ENCODE measurements around the gene ATP6V0B. TPM values are rescaled to one million over a fixed set of nuclear protein-coding genes. Genes with fewer than 3 reads are reported as not detected.

The ATP6V0B gene
- total and polyA plus RNA-seq, 2 of the 13 experiments (the other 11 are each of a cell fraction or from before 2014, with no cell fraction given): 157 to 161 TPM

DNA sequence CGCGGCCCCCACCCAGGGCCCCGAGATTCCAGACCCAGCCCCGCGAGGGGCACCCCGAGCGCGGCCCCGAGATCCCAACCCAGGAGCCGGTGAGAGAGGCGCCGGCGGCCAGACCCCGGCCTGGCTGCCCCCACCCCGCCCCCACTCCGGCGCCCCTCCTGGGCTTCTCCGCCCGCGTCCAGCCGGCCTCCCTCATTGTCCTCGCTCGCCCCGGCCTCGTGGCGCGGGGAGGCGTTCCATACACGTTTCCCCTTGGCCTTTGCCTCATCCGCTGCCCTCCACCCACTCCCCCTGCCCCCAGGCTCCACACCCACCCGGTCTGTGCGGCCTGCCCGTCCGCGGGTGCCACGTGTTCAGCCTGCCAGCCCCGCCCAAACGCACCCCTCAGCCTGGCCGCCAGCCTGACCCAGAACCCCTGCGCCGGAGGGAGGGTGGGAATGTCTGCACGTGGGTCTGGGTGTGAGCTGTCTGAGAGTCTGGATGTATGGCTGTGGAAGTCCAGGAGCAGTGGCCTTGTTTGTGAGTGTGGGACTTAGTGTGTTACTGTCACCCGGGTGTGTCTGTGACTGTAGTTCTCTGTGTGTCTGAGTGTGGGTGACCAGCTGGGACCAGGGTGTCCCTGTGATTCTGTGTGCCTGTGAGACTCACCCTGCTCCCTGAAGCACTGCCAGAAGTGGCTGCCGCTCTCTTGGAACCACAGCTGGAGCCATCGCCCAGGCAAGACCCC lies 4.9 kb downstream of the ATP6V0B start (continued):
- TF ChIP-seq, protein P1, sequence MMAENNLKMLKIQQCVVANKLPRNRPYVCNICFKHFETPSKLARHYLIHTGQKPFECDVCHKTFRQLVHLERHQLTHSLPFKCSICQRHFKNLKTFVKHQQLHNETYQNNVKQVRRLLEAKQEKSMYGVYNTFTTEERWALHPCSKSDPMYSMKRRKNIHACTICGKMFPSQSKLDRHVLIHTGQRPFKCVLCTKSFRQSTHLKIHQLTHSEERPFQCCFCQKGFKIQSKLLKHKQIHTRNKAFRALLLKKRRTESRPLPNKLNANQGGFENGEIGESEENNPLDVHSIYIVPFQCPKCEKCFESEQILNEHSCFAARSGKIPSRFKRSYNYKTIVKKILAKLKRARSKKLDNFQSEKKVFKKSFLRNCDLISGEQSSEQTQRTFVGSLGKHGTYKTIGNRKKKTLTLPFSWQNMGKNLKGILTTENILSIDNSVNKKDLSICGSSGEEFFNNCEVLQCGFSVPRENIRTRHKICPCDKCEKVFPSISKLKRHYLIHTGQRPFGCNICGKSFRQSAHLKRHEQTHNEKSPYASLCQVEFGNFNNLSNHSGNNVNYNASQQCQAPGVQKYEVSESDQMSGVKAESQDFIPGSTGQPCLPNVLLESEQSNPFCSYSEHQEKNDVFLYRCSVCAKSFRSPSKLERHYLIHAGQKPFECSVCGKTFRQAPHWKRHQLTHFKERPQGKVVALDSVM (CRISPR knock-in tag; IDR thresholded peaks at IDR 0.05): 0 out of 2 replicates have a peak, but pooled peaks have one; percentile 22
- TF ChIP-seq SAP130 (CRISPR knock-in tag; IDR thresholded peaks at IDR 0.05; ENCODE audit: low read depth): peak; percentile 83
- TF ChIP-seq ZNF816 (CRISPR knock-in tag; IDR thresholded peaks at IDR 0.05; ENCODE audit: borderline replicate concordance): no peak
- TF ChIP-seq FOXJ3 (CRISPR knock-in tag; IDR thresholded peaks at IDR 0.05; ENCODE audit: borderline replicate concordance): no peak
- TF ChIP-seq, protein P2, sequence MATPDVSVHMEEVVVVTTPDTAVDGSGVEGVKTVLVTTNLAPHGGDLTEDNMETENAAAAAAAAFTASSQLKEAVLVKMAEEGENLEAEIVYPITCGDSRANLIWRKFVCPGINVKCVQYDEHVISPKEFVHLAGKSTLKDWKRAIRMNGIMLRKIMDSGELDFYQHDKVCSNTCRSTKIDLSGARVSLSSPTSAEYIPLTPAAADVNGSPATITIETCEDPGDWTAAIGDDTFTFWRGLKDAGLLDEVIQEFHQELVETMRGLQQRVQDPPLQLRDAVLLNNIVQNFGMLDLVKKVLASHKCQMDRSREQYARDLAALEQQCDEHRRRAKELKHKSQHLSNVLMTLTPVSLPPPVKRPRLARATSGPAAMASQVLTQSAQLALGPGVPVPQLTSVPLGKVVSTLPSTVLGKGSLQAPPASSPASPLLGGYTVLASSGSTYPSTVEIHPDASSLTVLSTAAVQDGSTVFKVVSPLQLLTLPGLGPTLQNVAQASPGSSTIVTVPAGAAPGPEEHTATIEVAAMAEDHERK (CRISPR knock-in tag; IDR thresholded peaks at IDR 0.05; ENCODE audit: low read depth): no peak
- TF ChIP-seq DR1 (CRISPR knock-in tag; IDR thresholded peaks at IDR 0.05): no peak
- peak; percentile 86 for TF ChIP-seq YEATS4 (CRISPR knock-in tag; IDR thresholded peaks at IDR 0.05; ENCODE audit: borderline replicate concordance)
- 0 out of 2 replicates have a peak, but pooled peaks have one; percentile 39 for TF ChIP-seq DPF2 (CRISPR knock-in tag; IDR thresholded peaks at IDR 0.05; ENCODE audit: borderline replicate concordance, low read depth)
- TF ChIP-seq, protein P3, sequence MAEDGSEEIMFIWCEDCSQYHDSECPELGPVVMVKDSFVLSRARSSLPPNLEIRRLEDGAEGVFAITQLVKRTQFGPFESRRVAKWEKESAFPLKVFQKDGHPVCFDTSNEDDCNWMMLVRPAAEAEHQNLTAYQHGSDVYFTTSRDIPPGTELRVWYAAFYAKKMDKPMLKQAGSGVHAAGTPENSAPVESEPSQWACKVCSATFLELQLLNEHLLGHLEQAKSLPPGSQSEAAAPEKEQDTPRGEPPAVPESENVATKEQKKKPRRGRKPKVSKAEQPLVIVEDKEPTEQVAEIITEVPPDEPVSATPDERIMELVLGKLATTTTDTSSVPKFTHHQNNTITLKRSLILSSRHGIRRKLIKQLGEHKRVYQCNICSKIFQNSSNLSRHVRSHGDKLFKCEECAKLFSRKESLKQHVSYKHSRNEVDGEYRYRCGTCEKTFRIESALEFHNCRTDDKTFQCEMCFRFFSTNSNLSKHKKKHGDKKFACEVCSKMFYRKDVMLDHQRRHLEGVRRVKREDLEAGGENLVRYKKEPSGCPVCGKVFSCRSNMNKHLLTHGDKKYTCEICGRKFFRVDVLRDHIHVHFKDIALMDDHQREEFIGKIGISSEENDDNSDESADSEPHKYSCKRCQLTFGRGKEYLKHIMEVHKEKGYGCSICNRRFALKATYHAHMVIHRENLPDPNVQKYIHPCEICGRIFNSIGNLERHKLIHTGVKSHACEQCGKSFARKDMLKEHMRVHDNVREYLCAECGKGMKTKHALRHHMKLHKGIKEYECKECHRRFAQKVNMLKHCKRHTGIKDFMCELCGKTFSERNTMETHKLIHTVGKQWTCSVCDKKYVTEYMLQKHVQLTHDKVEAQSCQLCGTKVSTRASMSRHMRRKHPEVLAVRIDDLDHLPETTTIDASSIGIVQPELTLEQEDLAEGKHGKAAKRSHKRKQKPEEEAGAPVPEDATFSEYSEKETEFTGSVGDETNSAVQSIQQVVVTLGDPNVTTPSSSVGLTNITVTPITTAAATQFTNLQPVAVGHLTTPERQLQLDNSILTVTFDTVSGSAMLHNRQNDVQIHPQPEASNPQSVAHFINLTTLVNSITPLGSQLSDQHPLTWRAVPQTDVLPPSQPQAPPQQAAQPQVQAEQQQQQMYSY (CRISPR knock-in tag; IDR thresholded peaks at IDR 0.05): 0 out of 2 replicates have a peak, but pooled peaks have one; percentile 7
- TF ChIP-seq ZFP90 (CRISPR knock-in tag; IDR thresholded peaks at IDR 0.05; ENCODE audit: borderline replicate concordance): no peak
- TF ChIP-seq, protein P4, sequence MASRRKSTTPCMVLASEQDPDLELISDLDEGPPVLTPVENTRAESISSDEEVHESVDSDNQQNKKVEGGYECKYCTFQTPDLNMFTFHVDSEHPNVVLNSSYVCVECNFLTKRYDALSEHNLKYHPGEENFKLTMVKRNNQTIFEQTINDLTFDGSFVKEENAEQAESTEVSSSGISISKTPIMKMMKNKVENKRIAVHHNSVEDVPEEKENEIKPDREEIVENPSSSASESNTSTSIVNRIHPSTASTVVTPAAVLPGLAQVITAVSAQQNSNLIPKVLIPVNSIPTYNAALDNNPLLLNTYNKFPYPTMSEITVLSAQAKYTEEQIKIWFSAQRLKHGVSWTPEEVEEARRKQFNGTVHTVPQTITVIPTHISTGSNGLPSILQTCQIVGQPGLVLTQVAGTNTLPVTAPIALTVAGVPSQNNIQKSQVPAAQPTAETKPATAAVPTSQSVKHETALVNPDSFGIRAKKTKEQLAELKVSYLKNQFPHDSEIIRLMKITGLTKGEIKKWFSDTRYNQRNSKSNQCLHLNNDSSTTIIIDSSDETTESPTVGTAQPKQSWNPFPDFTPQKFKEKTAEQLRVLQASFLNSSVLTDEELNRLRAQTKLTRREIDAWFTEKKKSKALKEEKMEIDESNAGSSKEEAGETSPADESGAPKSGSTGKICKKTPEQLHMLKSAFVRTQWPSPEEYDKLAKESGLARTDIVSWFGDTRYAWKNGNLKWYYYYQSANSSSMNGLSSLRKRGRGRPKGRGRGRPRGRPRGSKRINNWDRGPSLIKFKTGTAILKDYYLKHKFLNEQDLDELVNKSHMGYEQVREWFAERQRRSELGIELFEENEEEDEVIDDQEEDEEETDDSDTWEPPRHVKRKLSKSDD (CRISPR knock-in tag; IDR thresholded peaks at IDR 0.05; ENCODE audit: low read depth): no peak
- TF ChIP-seq, protein P5, sequence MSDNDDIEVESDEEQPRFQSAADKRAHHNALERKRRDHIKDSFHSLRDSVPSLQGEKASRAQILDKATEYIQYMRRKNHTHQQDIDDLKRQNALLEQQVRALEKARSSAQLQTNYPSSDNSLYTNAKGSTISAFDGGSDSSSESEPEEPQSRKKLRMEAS (IDR thresholded peaks at IDR 0.05): peak; percentile 97
- TF ChIP-seq ZNF564 (CRISPR knock-in tag; IDR thresholded peaks at IDR 0.05): 0 out of 2 replicates have a peak, but pooled peaks have one; percentile 66
- TF ChIP-seq, protein P6, sequence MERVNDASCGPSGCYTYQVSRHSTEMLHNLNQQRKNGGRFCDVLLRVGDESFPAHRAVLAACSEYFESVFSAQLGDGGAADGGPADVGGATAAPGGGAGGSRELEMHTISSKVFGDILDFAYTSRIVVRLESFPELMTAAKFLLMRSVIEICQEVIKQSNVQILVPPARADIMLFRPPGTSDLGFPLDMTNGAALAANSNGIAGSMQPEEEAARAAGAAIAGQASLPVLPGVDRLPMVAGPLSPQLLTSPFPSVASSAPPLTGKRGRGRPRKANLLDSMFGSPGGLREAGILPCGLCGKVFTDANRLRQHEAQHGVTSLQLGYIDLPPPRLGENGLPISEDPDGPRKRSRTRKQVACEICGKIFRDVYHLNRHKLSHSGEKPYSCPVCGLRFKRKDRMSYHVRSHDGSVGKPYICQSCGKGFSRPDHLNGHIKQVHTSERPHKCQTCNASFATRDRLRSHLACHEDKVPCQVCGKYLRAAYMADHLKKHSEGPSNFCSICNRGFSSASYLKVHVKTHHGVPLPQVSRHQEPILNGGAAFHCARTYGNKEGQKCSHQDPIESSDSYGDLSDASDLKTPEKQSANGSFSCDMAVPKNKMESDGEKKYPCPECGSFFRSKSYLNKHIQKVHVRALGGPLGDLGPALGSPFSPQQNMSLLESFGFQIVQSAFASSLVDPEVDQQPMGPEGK (CRISPR knock-in tag; IDR thresholded peaks at IDR 0.05): peak; percentile 80
- TF ChIP-seq TBX3 (IDR thresholded peaks at IDR 0.05; ENCODE audit: borderline replicate concordance): no peak

All from HepG2 (cell line).